Prostate gland (tissue), 2 donors: ENCODE measurements around the gene NCBP1. TPM values are rescaled to one million over a fixed set of nuclear protein-coding genes. Genes with fewer than 3 reads are reported as not detected.

ENCODE experiments used
- DNase-seq: peaks from one replicate; pipeline ENCODE4 v3.0.0-alpha.2; 2019; ENCODE audit warnings: low spot score
- H3K27ac ChIP-seq, 2 donors: fragments of 200-600 bp; sonication (generic); 2 replicates each; pipeline ENCODE4 v1.5.1; 2017 to 2019
- H3K27me3 ChIP-seq: fragments of 200-600 bp; sonication (generic); replicated peaks from 2 replicates; pipeline ENCODE4 v1.5.1; 2019; ENCODE audit not compliant: insufficient read depth
- H3K36me3 ChIP-seq, 2 donors: fragments of 200-600 bp; sonication (generic); 1 replicate in 1 of 2; 2 replicates in 1 of 2; pipeline versions ENCODE4 v1.5.1 to v1.8.1; 2017 to 2019
- H3K4me1 ChIP-seq: fragments of 200-600 bp; sonication (generic); replicated peaks from 2 replicates; pipeline ENCODE4 v1.5.1; 2019
- H3K4me3 ChIP-seq, 2 donors: fragments of 200-600 bp; sonication (generic); 2 replicates each; pipeline ENCODE4 v1.5.1; 2017 to 2019
- H3K9me3 ChIP-seq: fragments of 200-600 bp; sonication (generic); 2 replicates; pipeline ENCODE4 v1.5.1; 2017
- CTCF ChIP-seq, 4 experiments: fragments of 200-600 bp in 2 of 4; fragments of 450-650 bp in 2 of 4; sonication (generic) in 2 of 4; IDR thresholded peaks; 1 replicate in 3 of 4; 2 replicates in 1 of 4; pipeline ENCODE4 v1.5.1; 2016 to 2019; ENCODE audit warnings: antibody characterized with exemption in 4 of 4, mild to moderate bottlenecking in 2 of 4, moderate library complexity in 2 of 4
- POLR2A ChIP-seq: fragments of 450-650 bp; IDR thresholded peaks from one replicate; pipeline ENCODE4 v1.6.1; 2016; ENCODE audit warnings: antibody characterized with exemption, mild to moderate bottlenecking
- POLR2AphosphoS5 ChIP-seq: sonication (generic); formaldehyde crosslinking; IDR thresholded peaks from one replicate; pipeline ENCODE4 v1.6.1; 2017; ENCODE audit warnings: antibody characterized with exemption
- WGBS: methylation state at CpG from one replicate; pipeline ENCODE4 v1.1.5; 2018; 5-methylcytosine and 5-hydroxymethylcytosine counted together
- intact Hi-C: fragments of 100-400 bp; cut with DNase I; formaldehyde crosslinking; loops from one replicate; pipeline ENCODE4 v1.14.2; 2022
- total RNA-seq, 2 donors: library from RNA; depleted of rRNA; stranded (reverse); fragments of >200 nt; gene quantifications; one replicate each; pipeline ENCODE4 v1.1.0, GENCODE V29; 2016

NCBP1 gene
- total RNA-seq, 2 donors from 2014 or later: 18.1 to 18.3 TPM

GRCh38 chr9:97688654-97689053 is 55.0 kb downstream of the NCBP1 start:
- Histone ChIP-seq H3K27ac (no peak overlapping the region), H3K4me1 (no peaks in the 10 kb centered on the region), H3K27me3 (no peaks in the 10 kb centered on the region), H3K4me3 (no peak overlapping the region), H3K9me3 (no peaks in the 10 kb centered on the region), H3K36me3 (peaks cover 7 to 11% of the 10 kb centered on the region in 2 donors)
- TF ChIP-seq CTCF (IDR thresholded peaks at IDR 0.05): no peak
- no peak for TF ChIP-seq POLR2A
- no peak for TF ChIP-seq POLR2AphosphoS5
- no peak for DNase-seq
- intact Hi-C loops: no loop called here
- 56% methylated on average over 1 of the region's 1 CpG for WGBS

GRCh38 chr9:97689401-97690180 is 56.0 kb downstream of the NCBP1 start:
- no peak overlapping the region for H3K27ac ChIP-seq
- no peaks in the 10 kb centered on the region for H3K9me3 ChIP-seq
- no peaks in the 10 kb centered on the region for H3K4me1 ChIP-seq
- intact Hi-C loops: no loop called here
- no peak for DNase-seq
- no peaks in the 10 kb centered on the region for H3K27me3 ChIP-seq
- H3K36me3 ChIP-seq: peaks cover 3 to 9% of the 10 kb centered on the region in 2 donors
- 63% methylated on average over 4 of the region's 4 CpGs for WGBS
- no peak overlapping the region for H3K4me3 ChIP-seq
- TF ChIP-seq POLR2A (no peak), CTCF (IDR thresholded peaks at IDR 0.05) (no peak)

- Histone ChIP-seq H3K27me3 (no peaks in the 10 kb centered on the region), H3K9me3 (no peaks in the 10 kb centered on the region), H3K4me1 (peaks cover 11% of the 10 kb centered on the region), H3K27ac (no peak overlapping the region), H3K4me3 (no peak overlapping the region), H3K36me3 (peaks cover 3 to 9% of the 10 kb centered on the region in 2 donors)
- intact Hi-C loops: no loop called here
- WGBS: 90% methylated on average over 7 of the region's 7 CpGs
- no peak for TF ChIP-seq POLR2AphosphoS5
- no peak for TF ChIP-seq POLR2A
- no peak for TF ChIP-seq CTCF (IDR thresholded peaks at IDR 0.05)
- DNase-seq: no peak
Measured at GRCh38 chr9:97694769-97695168, 61.1 kb downstream of the NCBP1 start.

- intact Hi-C loops: no loop called here
- H3K4me1 ChIP-seq: peaks cover 11% of the 10 kb centered on the region
- no peak for DNase-seq
- TF ChIP-seq POLR2A: no peak
- TF ChIP-seq CTCF (IDR thresholded peaks at IDR 0.05): no peak
- no peak for TF ChIP-seq POLR2AphosphoS5
- H3K9me3 ChIP-seq: no peaks in the 10 kb centered on the region
- WGBS: 63% methylated on average over 3 of the region's 3 CpGs
- no peak overlapping the region for H3K27ac ChIP-seq
- peaks cover 3 to 9% of the 10 kb centered on the region in 2 donors for H3K36me3 ChIP-seq
- peak overlapping the region in 1 of 2 donors; percentile 97 for H3K4me3 ChIP-seq
- no peaks in the 10 kb centered on the region for H3K27me3 ChIP-seq
Measured at GRCh38 chr9:97695390-97695789, 61.8 kb downstream of the NCBP1 start.
